HepG2 (cell line): ENCODE results near the gene OBSL1. TPM values are rescaled to one million over a fixed set of nuclear protein-coding genes. Genes with fewer than 3 reads are reported as not detected.

Source experiments
- ARID4A ChIP-seq: sonication (generic); formaldehyde crosslinking; IDR thresholded peaks from 2 replicates; pipeline ENCODE4 v1.5.0; 2020; ENCODE audit warnings: mild to moderate bottlenecking, missing genetic modification reagents, borderline replicate concordance
- CBFB ChIP-seq: sonication (generic); formaldehyde crosslinking; IDR thresholded peaks from 2 replicates; pipeline ENCODE4 v1.4.0; 2020; ENCODE audit warnings: missing genetic modification reagents
- GATAD2A ChIP-seq: IDR thresholded peaks from 2 replicates; pipeline ENCODE4 v1.6.1; 2016
- GPN1 ChIP-seq: sonication (generic); formaldehyde crosslinking; IDR thresholded peaks from 2 replicates; pipeline ENCODE4 v1.5.1; 2020; ENCODE audit warnings: missing genetic modification reagents, borderline replicate concordance
- MAX ChIP-seq: IDR thresholded peaks from 2 replicates; pipeline ENCODE4 v1.6.1; 2012; ENCODE audit warnings: inconsistent platforms
- NFAT5 ChIP-seq: sonication (generic); formaldehyde crosslinking; IDR thresholded peaks from 2 replicates; pipeline ENCODE4 v1.4.0; 2020; ENCODE audit warnings: missing genetic modification reagents
- PBX3 ChIP-seq: sonication (generic); formaldehyde crosslinking; IDR thresholded peaks from 2 replicates; pipeline ENCODE4 v1.8.1; 2023; ENCODE audit warnings: missing genetic modification reagents, inconsistent platforms, borderline replicate concordance
- RBM22 ChIP-seq: fragments of 200-400 bp; formaldehyde crosslinking; optimal IDR thresholded peaks from 2 replicates; pipeline ENCODE3; 2017; ENCODE audit warnings: mild to moderate bottlenecking, low read length, moderate library complexity
- RELA ChIP-seq: sonication (generic); formaldehyde crosslinking; IDR thresholded peaks from 2 replicates; pipeline ENCODE4 v1.4.0; 2020; ENCODE audit warnings: missing genetic modification reagents
- TAF15 ChIP-seq: fragments of 200-400 bp; formaldehyde crosslinking; IDR thresholded peaks from one replicate; pipeline ENCODE4 v1.6.1; 2018; ENCODE audit warnings: mild to moderate bottlenecking, low read depth, low read length; ENCODE audit not compliant: poor library complexity, severe bottlenecking
- ZNF879 ChIP-seq: sonication (generic); formaldehyde crosslinking; IDR thresholded peaks from 2 replicates; pipeline ENCODE4 v1.8.1; 2023; ENCODE audit warnings: missing genetic modification reagents
- polyA plus RNA-seq, 8 experiments: library from polyadenylated mRNA; depleted of rRNA in 3 of 8; stranded (reverse) in 7 of 8; unstranded in 1 of 8; fragments of >200 nt; fragmentation: Illumina TruSeq in 4 of 8; extraction: Trizol in 4 of 8; gene quantifications; 2 replicates each; pipeline versions ENCODE4 v1.2.1 to v1.2.3, GENCODE V29; 2011 to 2016; ENCODE audit warnings: low read depth in 4 of 8, missing spikeins in 1 of 8, mixed read lengths in 1 of 8; ENCODE audit not compliant: insufficient read depth in 1 of 8
- total RNA-seq, 5 experiments: library from RNA; depleted of rRNA; stranded (reverse); fragments of >200 nt; fragmentation: Illumina TruSeq; extraction: Trizol; gene quantifications; 2 replicates each; pipeline ENCODE4 v1.2.3, GENCODE V29; 2016; ENCODE audit warnings: low read depth in 1 of 5
- TF ChIP-seq, protein P1 (sequence below): IDR thresholded peaks from 2 replicates; pipeline ENCODE4 v1.6.1; 2016; ENCODE audit warnings: missing genetic modification reagents, missing compliant biosample characterization
- TF ChIP-seq, protein P2 (sequence below): sonication (generic); formaldehyde crosslinking; IDR thresholded peaks from 2 replicates; pipeline ENCODE4 v1.8.0; 2022; ENCODE audit warnings: low read depth, missing genetic modification reagents
- TF ChIP-seq, protein P3 (sequence below): sonication (generic); formaldehyde crosslinking; IDR thresholded peaks from 2 replicates; pipeline ENCODE4 v1.5.0; 2020; ENCODE audit warnings: missing genetic modification reagents, mild to moderate bottlenecking, borderline replicate concordance

OBSL1 gene
- total and polyA plus RNA-seq, 2 of the 13 experiments (the other 11 are each of a cell fraction or from before 2014, with no cell fraction given) = 86.7 to 218 TPM

DNA sequence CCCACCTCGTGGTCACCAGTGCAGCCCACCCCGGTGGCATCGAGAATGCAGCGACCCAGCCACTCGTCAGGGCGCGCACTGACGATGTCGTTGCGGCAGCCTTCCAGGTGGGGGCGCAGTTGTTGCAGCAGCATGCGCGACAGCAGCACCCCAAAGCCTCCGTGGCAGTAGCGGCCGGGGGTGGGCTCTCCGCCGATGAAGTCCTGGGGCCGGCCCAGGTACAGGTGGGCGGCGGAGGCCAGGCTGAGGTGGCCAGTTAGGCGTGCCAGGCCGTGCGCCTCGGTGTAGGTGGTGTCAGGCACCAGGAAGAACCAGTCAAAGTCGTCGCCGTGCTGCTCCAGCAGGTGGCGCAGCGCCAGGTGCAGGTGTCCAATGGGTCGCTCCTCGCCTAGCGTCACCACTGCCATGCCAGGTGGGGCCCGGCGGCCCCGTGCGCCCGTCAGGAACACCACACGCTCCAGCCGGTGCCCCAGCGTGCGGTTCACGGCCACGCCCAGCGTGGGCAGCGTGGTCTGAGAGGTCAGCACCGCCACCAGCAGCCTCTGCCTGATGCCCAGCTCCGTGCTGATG, 29.6 kb downstream of the OBSL1 start (continued):
- TF ChIP-seq CBFB (CRISPR knock-in tag) (peak; percentile 61; the same call in 1 of the 2 replicates), RBM22 (no peak), MAX (peak; percentile 88), GATAD2A (CRISPR knock-in tag) (peak; percentile 41), NFAT5 (CRISPR knock-in tag) (peak; percentile 83; the same call in 1 of the 2 replicates), ARID4A (CRISPR knock-in tag) (peak; percentile 94), RELA (CRISPR knock-in tag) (peak; percentile 77; the same call in 1 of the 2 replicates), PBX3 (no peak), TAF15 (peak; percentile 82), ZNF879 (CRISPR knock-in tag) (0 out of 2 replicates have a peak, but pooled peaks have one; percentile 60), GPN1 (CRISPR knock-in tag) (0 out of 2 replicates have a peak, but pooled peaks have one; percentile 28)
- TF ChIP-seq, protein P1, sequence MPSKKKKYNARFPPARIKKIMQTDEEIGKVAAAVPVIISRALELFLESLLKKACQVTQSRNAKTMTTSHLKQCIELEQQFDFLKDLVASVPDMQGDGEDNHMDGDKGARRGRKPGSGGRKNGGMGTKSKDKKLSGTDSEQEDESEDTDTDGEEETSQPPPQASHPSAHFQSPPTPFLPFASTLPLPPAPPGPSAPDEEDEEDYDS = peak; percentile 50
- TF ChIP-seq, protein P2, sequence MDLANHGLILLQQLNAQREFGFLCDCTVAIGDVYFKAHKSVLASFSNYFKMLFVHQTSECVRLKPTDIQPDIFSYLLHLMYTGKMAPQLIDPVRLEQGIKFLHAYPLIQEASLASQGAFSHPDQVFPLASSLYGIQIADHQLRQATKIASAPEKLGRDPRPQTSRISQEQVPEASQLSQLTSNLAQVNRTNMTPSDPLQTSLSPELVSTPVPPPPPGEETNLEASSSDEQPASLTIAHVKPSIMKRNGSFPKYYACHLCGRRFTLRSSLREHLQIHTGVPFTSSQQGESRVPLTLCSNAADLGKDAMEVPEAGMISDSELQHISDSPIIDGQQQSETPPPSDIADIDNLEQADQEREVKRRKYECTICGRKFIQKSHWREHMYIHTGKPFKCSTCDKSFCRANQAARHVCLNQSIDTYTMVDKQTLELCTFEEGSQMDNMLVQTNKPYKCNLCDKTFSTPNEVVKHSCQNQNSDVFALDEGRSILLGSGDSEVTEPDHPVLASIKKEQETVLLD (CRISPR knock-in tag) = 0 out of 2 replicates have a peak, but pooled peaks have one; percentile 18
- TF ChIP-seq, protein P3, sequence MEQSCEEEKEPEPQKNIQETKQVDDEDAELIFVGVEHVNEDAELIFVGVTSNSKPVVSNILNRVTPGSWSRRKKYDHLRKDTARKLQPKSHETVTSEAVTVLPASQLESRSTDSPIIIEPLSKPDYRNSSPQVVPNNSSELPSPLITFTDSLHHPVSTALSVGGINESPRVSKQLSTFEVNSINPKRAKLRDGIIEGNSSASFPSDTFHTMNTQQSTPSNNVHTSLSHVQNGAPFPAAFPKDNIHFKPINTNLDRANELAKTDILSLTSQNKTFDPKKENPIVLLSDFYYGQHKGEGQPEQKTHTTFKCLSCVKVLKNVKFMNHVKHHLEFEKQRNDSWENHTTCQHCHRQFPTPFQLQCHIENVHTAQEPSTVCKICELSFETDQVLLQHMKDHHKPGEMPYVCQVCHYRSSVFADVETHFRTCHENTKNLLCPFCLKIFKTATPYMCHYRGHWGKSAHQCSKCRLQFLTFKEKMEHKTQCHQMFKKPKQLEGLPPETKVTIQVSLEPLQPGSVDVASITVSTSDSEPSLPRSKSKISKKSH (CRISPR knock-in tag) = peak; percentile 97
